Epithelial cell of proximal tubule (primary cell): ENCODE measurements around the gene GID8. TPM values are rescaled to one million over a fixed set of nuclear protein-coding genes. Genes with fewer than 3 reads are reported as not detected.

Experiments used
- DNase-seq: peaks from one replicate; pipeline ENCODE4 v3.0.0-alpha.2; 2011; ENCODE audit warnings: low read depth
- H3K4me3 ChIP-seq: 2 replicates; pipeline ENCODE4 v1.5.1; 2011; ENCODE audit warnings: low read depth, mild to moderate bottlenecking, low read length
- total RNA-seq: library from RNA; depleted of rRNA; stranded (reverse); fragments of >200 nt; gene quantifications from 2 replicates; pipeline ENCODE4 v1.2.3, GENCODE V29; 2015
- TF ChIP-seq, protein P1 (sequence below): conservative IDR thresholded peaks from 2 replicates; pipeline ENCODE4 v1.5.1; 2012; ENCODE audit warnings: low read depth, mild to moderate bottlenecking, low read length

The GID8 gene
- total RNA-seq, 1 donor from 2014 or later = 23.6 TPM

GRCh38 chr20:62997417-62998035 lies 59.6 kb downstream of the GID8 start:
- TF ChIP-seq, protein P1, sequence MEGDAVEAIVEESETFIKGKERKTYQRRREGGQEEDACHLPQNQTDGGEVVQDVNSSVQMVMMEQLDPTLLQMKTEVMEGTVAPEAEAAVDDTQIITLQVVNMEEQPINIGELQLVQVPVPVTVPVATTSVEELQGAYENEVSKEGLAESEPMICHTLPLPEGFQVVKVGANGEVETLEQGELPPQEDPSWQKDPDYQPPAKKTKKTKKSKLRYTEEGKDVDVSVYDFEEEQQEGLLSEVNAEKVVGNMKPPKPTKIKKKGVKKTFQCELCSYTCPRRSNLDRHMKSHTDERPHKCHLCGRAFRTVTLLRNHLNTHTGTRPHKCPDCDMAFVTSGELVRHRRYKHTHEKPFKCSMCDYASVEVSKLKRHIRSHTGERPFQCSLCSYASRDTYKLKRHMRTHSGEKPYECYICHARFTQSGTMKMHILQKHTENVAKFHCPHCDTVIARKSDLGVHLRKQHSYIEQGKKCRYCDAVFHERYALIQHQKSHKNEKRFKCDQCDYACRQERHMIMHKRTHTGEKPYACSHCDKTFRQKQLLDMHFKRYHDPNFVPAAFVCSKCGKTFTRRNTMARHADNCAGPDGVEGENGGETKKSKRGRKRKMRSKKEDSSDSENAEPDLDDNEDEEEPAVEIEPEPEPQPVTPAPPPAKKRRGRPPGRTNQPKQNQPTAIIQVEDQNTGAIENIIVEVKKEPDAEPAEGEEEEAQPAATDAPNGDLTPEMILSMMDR = no peak

More at GRCh38 chr20:62997417-62998035, 59.6 kb downstream of the GID8 start:
- no peak for DNase-seq
- H3K4me3 ChIP-seq = no peak overlapping the region

Other genes starting within 250 kb of the GID8 start
- gene NTSR1, start 229.3 kb upstream of the GID8 start, total RNA-seq = 0.29 TPM in 1 of 2 replicates, not detected in the other
- gene MRGBP, start 141.7 kb upstream of the GID8 start, total RNA-seq = 14.6 and 23.4 TPM in 2 replicates
- 57.6 and 61.1 TPM in 2 replicates for gene OGFR, start 133.3 kb upstream of the GID8 start, total RNA-seq
- 2.8 and 4.6 TPM in 2 replicates for gene COL9A3, start 121.1 kb upstream of the GID8 start, total RNA-seq
- 5.7 and 7.2 TPM in 2 replicates for gene TCFL5, start 76.3 kb upstream of the GID8 start, total RNA-seq
- 26.9 and 32.3 TPM in 2 replicates for gene DIDO1, start 11.6 kb upstream of the GID8 start, total RNA-seq
- gene SLC17A9, start 14.6 kb downstream of the GID8 start, total RNA-seq = 17.4 and 19.5 TPM in 2 replicates
- not detected in 2 replicates for gene BHLHE23, start 68.8 kb downstream of the GID8 start, total RNA-seq